Activated CD4-positive, alpha-beta T cell treated with anti-CD3 and anti-CD28 coated beads for 48 hours (primary cell): Measurements from ENCODE around the gene C19orf67.

Source experiments
- DNase-seq: peaks from one replicate; pipeline ENCODE4 v3.0.0-alpha.2; 2020

C19orf67 gene

DNA sequence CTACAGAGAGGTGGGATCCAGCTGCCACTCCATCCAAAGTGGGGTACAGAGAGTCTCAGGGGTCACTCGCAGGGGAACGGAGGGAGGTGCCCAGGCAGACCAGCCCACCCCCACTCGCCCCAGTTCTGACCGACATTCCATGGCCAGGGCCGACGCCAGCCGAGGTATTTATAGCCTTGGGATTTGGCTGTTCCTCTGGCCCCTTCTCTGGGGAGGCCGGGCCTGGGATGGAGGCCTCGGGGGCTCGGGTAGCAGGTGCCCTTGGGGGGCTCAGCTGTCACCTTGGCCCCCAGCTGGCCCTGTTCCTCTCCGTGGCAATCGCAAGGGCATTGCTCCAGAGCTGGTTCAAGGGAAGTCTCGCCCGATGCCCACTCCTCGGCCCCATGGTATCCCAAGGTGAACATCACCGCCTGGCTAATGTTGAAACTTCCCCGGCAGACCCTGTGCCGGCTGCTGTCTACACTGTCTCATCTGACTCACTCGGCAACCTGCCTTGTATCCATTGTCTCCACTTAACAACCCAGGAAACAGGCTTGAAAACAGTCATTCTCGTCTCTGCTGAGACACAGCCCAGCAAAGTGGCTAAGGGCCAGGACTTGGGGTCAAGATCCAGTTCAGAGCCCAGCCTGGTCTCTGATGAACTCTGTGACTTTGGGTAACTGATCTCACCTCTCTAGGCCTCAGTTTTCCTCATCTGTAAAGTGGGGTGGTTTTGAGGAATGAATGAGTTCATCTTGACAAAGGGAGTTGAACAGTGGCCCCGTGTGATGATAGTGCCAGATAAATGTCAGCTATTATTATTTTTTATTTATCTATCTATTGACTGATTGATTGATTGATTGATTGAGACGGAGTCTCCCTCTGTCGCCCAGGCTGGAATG lies 22.2 kb upstream of the C19orf67 start:
- DNase-seq: no peak

DNA sequence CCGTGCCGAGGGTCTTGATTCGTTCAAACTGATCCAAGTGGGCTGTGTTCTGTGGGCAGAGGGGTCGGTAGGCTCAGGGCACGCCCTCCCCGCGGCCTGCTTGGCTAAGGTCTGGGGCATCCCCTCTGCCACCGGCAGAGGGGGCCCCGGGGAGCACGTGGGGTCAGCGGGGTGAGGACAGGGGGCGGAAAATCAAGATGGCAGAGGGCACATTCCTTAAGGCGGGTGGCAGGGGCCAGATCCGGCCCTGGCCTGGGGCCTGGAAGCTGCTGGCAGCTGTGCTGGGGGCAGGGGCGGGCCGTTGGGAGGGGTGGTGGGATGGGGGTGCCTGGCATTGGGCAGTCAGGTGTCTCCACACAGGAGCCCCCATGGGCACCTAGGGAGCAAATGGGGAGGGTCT lies 21.3 kb upstream of the C19orf67 start:
- DNase-seq: no peak

DNA sequence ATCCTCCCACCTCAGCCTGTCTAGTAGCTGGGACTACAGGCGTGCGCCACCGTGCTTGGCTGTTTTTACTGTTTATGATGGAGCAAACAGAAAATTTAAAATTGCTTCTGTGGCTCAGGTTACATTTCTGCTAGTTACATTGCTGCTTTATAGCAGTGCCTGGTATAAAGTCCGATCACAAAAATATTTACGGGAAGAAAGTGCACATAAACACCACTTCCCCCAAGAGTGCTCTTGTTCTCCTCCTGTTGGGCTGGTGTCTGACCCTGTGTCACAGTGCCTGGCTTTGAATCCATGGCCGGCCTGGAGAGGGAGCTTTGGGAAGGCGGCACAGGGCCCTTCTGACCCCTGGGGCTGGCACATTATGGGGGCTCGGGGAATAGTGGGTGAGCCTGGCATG lies 20.1 kb upstream of the C19orf67 start:
- no peak for DNase-seq

- no peak for DNase-seq
Measured at GRCh38 chr19:14103310-14103709, 17.7 kb upstream of the C19orf67 start.

- DNase-seq: no peak
Measured at GRCh38 chr19:14102756-14103155, 17.2 kb upstream of the C19orf67 start.

- no peak for DNase-seq
Measured at GRCh38 chr19:14102102-14102696, 16.6 kb upstream of the C19orf67 start.

GRCh38 chr19:14101003-14101545 lies 15.5 kb upstream of the C19orf67 start:
- DNase-seq: no peak

DNA sequence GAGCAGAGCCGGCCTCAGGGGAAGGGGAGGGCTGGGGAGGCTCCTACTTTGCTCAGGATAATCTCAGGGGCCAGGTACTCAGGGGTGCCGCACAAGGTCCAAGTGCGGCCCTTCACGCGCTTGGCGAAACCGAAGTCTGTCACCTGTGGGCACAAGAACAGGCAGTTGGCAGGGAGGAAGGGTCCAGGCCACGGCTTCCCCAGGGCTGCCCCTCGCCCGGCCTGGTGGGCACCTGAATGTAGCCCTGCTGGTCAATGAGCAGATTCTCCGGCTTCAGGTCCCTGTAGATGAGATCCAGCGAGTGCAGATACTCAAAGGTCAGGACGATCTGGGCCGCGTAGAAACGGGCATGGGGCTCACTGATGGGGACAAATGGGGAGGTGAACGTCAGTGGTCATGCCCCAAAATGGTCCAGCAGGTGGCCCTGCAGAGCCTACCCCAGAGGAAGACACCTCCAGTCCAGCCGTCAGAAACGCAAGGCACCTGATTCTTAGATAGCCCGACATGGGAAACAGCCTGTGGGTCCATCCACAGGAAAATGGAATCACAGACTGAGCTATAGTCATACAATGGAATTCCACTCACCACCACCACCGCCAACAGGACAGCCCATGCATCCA lies 12.1 kb upstream of the C19orf67 start:
- no peak for DNase-seq

GRCh38 chr19:14096272-14096992 lies 10.8 kb upstream of the C19orf67 start:
- no peak for DNase-seq

- no peak for DNase-seq
Measured at GRCh38 chr19:14094854-14095253, 9.3 kb upstream of the C19orf67 start.

DNA sequence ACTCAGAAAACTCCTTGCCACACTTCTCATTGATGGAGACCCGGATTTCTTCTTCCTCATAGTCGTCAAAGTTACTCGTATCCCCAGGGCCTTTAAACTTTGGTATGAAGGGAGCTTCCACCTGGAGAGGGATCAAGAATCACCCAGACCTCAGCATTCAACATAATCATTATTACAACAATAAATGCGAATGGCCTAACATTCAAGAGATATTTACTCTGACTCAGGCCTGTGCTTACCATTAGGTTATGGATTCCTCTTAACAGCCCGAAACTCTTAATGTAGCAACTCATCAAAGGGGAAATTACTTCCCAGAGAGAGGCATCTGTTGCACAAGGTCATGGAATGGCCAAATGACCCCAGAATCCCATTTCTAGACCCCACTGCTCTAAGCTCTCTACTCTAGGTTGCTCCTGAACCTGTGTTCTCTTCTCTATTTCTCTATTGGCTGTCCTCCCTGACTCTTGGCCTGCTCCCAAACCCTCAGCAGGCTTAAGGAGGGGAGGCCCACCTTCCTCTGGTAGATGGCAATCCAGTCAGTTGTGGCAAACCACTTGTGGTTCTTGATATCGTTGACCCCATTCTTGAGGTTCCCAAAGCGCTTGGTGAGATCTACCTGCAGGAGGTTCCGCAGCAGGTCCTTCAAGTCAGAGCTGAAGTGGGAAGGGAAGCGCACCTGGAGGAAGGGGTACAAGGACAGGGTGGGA lies 7.7 kb upstream of the C19orf67 start:
- DNase-seq: no peak

- DNase-seq: peak; percentile 57
Measured at GRCh38 chr19:14091813-14092462, 6.4 kb upstream of the C19orf67 start.

- peak; percentile 78 for DNase-seq
Measured at GRCh38 chr19:14091081-14091812, 5.7 kb upstream of the C19orf67 start.

DNA sequence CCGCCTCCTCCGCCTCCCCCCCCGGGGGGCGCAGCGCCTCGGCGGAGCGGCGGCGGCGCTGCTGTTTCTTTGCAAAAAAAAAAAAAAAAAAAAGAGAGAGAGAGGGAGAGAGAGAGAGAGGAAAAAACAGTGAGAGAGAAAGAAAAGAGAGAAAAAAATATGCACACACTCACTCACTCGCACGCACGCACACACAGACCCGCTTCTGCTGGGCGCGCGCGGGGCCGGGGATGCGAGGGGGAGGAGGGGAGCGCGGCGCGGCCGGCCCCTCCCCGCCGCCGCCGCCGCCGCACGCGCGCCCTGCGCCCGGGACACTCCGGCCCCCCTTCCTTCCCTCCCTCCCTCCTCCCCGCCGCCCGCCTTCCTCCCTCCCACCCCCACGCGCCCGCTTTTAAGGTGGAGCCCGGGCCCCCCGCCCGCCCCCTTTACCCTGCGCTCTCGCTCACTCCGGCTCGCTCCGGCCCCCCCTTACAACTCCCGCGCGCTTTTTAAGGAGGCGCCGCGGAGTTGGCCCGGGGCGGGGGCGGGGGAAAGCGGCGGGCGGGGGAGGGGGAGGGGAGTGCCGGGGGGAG lies 5.0 kb upstream of the C19orf67 start, which contains the start of gene SAMD1:
Gene SAMD1 (minus strand): TSS at position 243 of the 572 bp plus-strand sequence.
- peak; percentile 84 for DNase-seq

GRCh38 chr19:14089662-14090508 lies 4.3 kb upstream of the C19orf67 start:
- DNase-seq: peak; percentile 72

DNA sequence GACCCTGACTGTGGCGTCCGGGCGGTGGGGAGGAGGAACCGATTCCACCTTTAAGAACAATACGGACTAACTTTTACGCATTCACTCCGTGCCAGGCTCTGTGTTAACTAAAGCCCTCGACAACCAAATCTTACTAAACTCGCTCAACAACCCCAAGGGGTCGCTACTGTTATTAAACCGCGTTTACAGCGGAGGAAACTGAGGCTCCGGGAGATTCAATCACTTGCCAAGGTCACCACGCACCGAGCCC lies 3.8 kb upstream of the C19orf67 start:
- DNase-seq: peak; percentile 28

DNA sequence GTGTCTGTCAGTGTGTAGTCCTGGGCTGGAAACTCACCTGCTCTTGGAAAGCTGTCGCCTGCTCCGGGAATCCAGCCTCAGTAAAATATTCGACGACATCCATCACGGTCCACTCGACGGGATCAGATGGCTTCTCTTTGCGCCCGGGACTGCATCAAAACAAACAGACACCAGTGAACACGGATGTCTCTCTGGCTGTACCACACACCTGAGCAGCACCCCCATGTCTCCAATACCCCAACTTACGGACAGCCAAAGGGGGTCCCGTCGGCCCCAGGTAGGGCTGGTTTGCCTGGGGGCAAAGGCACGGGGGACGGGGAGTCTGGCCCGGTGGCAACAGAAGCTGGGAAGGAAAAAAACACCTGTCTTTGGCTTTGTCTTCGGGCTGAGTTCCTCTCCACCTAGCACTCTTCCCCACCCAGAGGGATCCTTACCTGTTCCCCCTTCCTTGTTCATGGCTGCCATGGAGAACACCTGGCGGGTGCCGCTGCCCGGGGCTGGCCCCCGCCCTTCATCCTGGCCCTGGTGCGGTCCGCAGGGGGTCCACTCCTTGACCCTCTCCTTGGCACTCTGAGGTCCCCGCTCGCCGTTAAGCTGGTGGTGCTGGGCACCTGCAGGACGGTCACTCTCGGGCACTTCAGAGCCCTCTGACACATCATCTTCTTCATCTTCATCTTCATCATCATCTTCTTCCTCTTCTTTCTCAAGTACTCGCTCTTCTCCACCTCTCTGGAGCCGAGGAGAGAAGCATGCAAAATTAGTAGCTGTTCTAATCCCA lies 3.2 kb upstream of the C19orf67 start:
- DNase-seq: no peak

- no peak for DNase-seq
Measured at GRCh38 chr19:14086098-14086497, 515 bp upstream of the C19orf67 start.

GRCh38 chr19:14082675-14082960 lies 3.0 kb downstream of the C19orf67 start:
- no peak for DNase-seq
